DOHH2 (cell line): ENCODE data around the gene OSBPL8.

ENCODE experiments used
- H3F3A ChIP-seq: fragments of 200-600 bp; sonication (generic), shearing (Covaris generic); 2 replicates; pipeline ENCODE4 v1.6.0; 2016; ENCODE audit warnings: antibody characterized with exemption, mild to moderate bottlenecking; ENCODE audit not compliant: control insufficient read depth, insufficient read depth
- H3K27ac ChIP-seq: fragments of 200-600 bp; sonication (generic); 2 replicates; pipeline ENCODE4 v1.5.1; 2014; ENCODE audit warnings: low read depth, mild to moderate bottlenecking, low read length, moderate library complexity
- H3K27me3 ChIP-seq: fragments of 200-600 bp; sonication (generic); 2 replicates; pipeline ENCODE4 v1.6.1; 2014; ENCODE audit warnings: mild to moderate bottlenecking, low read length, mixed read lengths; ENCODE audit not compliant: control insufficient read depth
- H3K36me3 ChIP-seq: fragments of 200-600 bp; sonication (generic); 2 replicates; pipeline ENCODE4 v1.6.1; 2014; ENCODE audit warnings: mild to moderate bottlenecking, low read length, moderate library complexity, mixed read lengths; ENCODE audit not compliant: control insufficient read depth
- H3K4me1 ChIP-seq: fragments of 200-600 bp; sonication (generic); 2 replicates; pipeline ENCODE4 v1.6.1; 2014; ENCODE audit warnings: mild to moderate bottlenecking, low read length, mixed read lengths; ENCODE audit not compliant: control insufficient read depth
- H3K4me2 ChIP-seq: fragments of 200-600 bp; sonication (generic); 2 replicates; pipeline ENCODE4 v1.6.0; 2014; ENCODE audit warnings: mild to moderate bottlenecking, low read length, moderate library complexity
- H3K4me3 ChIP-seq: fragments of 200-600 bp; sonication (generic); 2 replicates; pipeline ENCODE4 v1.5.1; 2014; ENCODE audit warnings: mild to moderate bottlenecking, low read length, mixed read lengths
- H3K79me2 ChIP-seq: fragments of 200-600 bp; sonication (generic); 2 replicates; pipeline ENCODE4 v1.6.1; 2014; ENCODE audit warnings: mild to moderate bottlenecking, low read length, mixed read lengths; ENCODE audit not compliant: control insufficient read depth
- H3K9me2 ChIP-seq: fragments of 200-600 bp; sonication (generic); replicated peaks from 2 replicates; pipeline ENCODE4 v1.6.1; 2014; ENCODE audit warnings: mild to moderate bottlenecking, low read length, mixed read lengths; ENCODE audit not compliant: control insufficient read depth
- H3K9me3 ChIP-seq: fragments of 200-600 bp; sonication (generic); 2 replicates; pipeline ENCODE4 v1.6.1; 2014; ENCODE audit warnings: antibody characterized with exemption, low read length, mixed read lengths; ENCODE audit not compliant: control insufficient read depth, insufficient read depth
- H4K20me1 ChIP-seq: fragments of 200-600 bp; sonication (generic); 2 replicates; pipeline ENCODE4 v1.6.0; 2014; ENCODE audit warnings: low read depth, mild to moderate bottlenecking, antibody characterized with exemption, low read length, moderate library complexity; ENCODE audit not compliant: control insufficient read depth, insufficient read depth
- EZH2phosphoT487 ChIP-seq: fragments of 200-600 bp; sonication (generic); IDR thresholded peaks from 2 replicates; pipeline ENCODE4 v1.6.1; 2017; ENCODE audit warnings: borderline replicate concordance, mild to moderate bottlenecking, antibody characterized with exemption, low read length, moderate library complexity, mixed read lengths
- TF ChIP-seq, protein P1 (sequence below): fragments of 200-600 bp; sonication (generic); IDR thresholded peaks from one replicate; pipeline ENCODE4 v1.5.1; 2014; ENCODE audit warnings: antibody characterized with exemption, mild to moderate bottlenecking, low read depth, low read length; ENCODE audit not compliant: poor library complexity, severe bottlenecking

Gene OSBPL8

DNA sequence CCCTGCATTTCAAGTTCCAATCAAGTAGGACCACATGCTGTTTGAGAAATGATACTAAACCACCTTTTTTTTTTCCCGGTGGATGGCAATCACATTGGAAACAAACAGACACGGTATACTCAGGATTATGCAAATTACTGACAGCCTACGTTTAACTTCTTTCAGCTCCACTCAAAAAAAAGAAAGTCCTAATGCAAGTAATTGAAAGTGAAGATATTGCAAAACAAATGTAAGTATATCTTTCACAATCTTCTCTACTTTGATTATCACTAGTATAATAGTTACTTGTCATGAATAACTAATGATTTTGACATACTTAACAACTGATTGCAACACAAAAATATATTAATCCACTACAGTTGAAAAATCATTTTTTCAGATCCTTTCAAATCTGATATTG lies 2.6 kb upstream of the OSBPL8 start:
- Histone ChIP-seq H3K9me3 (no peaks in the 10 kb centered on the region), H3K4me3 (no peak overlapping the region), H3K36me3 (peaks cover 3% of the 10 kb centered on the region; the same call in 1 of the 2 replicates), H4K20me1 (peaks cover 4% of the 10 kb centered on the region; the same call in 1 of the 2 replicates), H3F3A (no peaks in the 10 kb centered on the region; the same call in 1 of the 2 replicates), H3K4me1 (peaks cover 23% of the 10 kb centered on the region), H3K27ac (no peak overlapping the region), H3K9me2 (no peaks in the 10 kb centered on the region), H3K4me2 (no peak overlapping the region), H3K27me3 (no peaks in the 10 kb centered on the region), H3K79me2 (peaks cover 22% of the 10 kb centered on the region)
- no peak for TF ChIP-seq EZH2phosphoT487
- TF ChIP-seq, protein P1, sequence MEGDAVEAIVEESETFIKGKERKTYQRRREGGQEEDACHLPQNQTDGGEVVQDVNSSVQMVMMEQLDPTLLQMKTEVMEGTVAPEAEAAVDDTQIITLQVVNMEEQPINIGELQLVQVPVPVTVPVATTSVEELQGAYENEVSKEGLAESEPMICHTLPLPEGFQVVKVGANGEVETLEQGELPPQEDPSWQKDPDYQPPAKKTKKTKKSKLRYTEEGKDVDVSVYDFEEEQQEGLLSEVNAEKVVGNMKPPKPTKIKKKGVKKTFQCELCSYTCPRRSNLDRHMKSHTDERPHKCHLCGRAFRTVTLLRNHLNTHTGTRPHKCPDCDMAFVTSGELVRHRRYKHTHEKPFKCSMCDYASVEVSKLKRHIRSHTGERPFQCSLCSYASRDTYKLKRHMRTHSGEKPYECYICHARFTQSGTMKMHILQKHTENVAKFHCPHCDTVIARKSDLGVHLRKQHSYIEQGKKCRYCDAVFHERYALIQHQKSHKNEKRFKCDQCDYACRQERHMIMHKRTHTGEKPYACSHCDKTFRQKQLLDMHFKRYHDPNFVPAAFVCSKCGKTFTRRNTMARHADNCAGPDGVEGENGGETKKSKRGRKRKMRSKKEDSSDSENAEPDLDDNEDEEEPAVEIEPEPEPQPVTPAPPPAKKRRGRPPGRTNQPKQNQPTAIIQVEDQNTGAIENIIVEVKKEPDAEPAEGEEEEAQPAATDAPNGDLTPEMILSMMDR: no peak

DNA sequence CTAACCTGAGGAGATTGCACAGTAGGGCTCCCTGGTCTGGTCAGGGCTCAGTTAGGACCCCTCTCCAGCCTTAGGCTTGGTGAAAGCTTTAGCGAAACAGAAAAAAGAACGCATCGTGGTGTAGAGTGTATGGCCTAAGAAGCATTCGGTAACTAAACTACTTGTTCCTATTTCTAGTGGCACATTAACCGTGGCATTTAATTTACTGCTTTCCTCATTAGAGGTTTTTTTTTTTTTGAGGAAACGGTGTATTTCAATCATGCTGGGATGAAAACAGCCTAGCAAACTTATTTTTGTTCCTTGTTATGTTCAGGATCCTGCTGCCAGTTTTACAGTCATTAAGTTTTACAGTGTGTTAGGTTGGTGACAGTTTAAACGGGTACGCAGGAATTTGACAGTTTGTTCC lies 518 bp upstream of the OSBPL8 start:
- Histone ChIP-seq H3K27me3 (no peaks in the 10 kb centered on the region), H3K9me2 (no peaks in the 10 kb centered on the region), H3K4me2 (peak overlapping the region; percentile 100), H3K4me1 (peaks cover 41% of the 10 kb centered on the region), H3K36me3 (peaks cover 3% of the 10 kb centered on the region; the same call in 1 of the 2 replicates), H3F3A (peaks cover 1% of the 10 kb centered on the region), H3K27ac (peak overlapping the region; percentile 57), H3K4me3 (peak overlapping the region; percentile 99), H3K79me2 (peaks cover 43% of the 10 kb centered on the region), H4K20me1 (peaks cover 4% of the 10 kb centered on the region; the same call in 1 of the 2 replicates), H3K9me3 (no peaks in the 10 kb centered on the region)
- no peak for TF ChIP-seq EZH2phosphoT487
- TF ChIP-seq, protein P1: no peak

DNA sequence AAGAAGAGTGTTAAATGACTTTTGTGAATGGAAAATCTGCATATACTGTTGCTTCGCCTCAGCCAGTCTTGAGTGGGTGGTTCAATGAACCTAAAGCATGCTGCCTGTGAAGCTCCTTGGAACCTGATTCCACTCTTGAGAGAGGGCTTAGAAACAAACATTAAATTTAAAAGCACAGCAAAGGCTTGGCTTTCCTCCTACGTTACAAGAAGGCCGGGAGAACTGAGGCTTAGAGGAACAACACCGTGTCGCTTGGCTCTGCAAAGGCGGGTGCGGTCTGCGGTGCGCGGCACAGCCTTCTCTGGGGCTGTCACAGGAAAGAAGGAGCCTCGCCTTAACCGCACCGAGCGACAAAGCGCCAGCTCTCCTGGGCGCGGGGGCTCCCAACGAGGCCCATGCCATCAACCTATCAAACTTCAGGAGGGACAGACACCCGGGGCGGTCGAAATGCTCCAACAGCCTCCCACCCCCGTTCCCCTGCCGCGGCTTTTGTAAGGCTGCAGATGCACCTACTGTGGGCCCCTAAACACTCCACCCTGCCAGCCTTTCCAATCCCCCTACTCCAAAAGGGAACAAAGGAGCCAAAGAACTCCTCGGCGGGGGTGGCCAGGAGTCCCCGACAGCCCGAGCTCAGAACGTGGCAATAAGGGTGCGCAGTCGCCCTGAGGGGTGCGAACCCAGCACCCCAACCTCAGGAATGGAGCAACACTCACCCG lies 729 bp downstream of the OSBPL8 start:
- no peaks in the 10 kb centered on the region for H3K9me3 ChIP-seq
- H3K27me3 ChIP-seq: no peaks in the 10 kb centered on the region
- H3K4me2 ChIP-seq: peak overlapping the region; percentile 90
- no peaks in the 10 kb centered on the region for H3K9me2 ChIP-seq
- peaks cover 53% of the 10 kb centered on the region for H3K4me1 ChIP-seq
- H3F3A ChIP-seq: peaks cover 5% of the 10 kb centered on the region
- peaks cover 55% of the 10 kb centered on the region for H3K79me2 ChIP-seq
- TF ChIP-seq, protein P1: no peak
- no peak for TF ChIP-seq EZH2phosphoT487
- H3K4me3 ChIP-seq: peak overlapping the region; percentile 99
- H4K20me1 ChIP-seq: peaks cover 4% of the 10 kb centered on the region; the same call in 1 of the 2 replicates
- H3K27ac ChIP-seq: peak overlapping the region; percentile 44
- peaks cover 3% of the 10 kb centered on the region; the same call in 1 of the 2 replicates for H3K36me3 ChIP-seq
